Measurements from ENCODE around the gene KLRF2.

KLRF2 gene

GRCh38 chr12:9881246-9881645 is at the start of gene KLRF2:
Gene KLRF2 (plus strand): TSS chr12:9881489. CDS start chr12:9881596, 107 bp downstream.
- Histone ChIP-seq H2AFZ (ENCODE audit: low read depth, low read length) (no peak within 1 kb of the TSS), H3K4me1 (ENCODE audit: insufficient read depth, low read length) (no peaks in the 10 kb centered on the region), H3K4me3 (ENCODE audit: low read length) (no peak within 1 kb of the TSS), H3K27me3 (ENCODE audit: insufficient read depth, low read length) (no peaks in the 10 kb centered on the region), H3K36me3 (ENCODE audit: insufficient read depth, low read length) (no peaks in the 10 kb centered on the region), H3K9me3 (ENCODE audit: low read length) (no peaks in the 10 kb centered on the region)

GRCh38 chr12:9831720-9832119 is 49.6 kb upstream of the KLRF2 start:
- no peaks in the 10 kb centered on the region for H3K36me3 ChIP-seq (ENCODE audit: insufficient read depth, low read length)
- no peaks in the 10 kb centered on the region for H3K4me1 ChIP-seq (ENCODE audit: insufficient read depth, low read length)
- no peaks in the 10 kb centered on the region for H3K9me3 ChIP-seq (ENCODE audit: low read length)
- H2AFZ ChIP-seq (ENCODE audit: low read depth, low read length) = no peak overlapping the region
- no peak overlapping the region for H3K4me3 ChIP-seq (ENCODE audit: low read length)
- H3K27me3 ChIP-seq (ENCODE audit: insufficient read depth, low read length) = no peaks in the 10 kb centered on the region

GRCh38 chr12:9843407-9843806 is 37.9 kb upstream of the KLRF2 start:
- H3K4me1 ChIP-seq (ENCODE audit: insufficient read depth, low read length) = no peaks in the 10 kb centered on the region
- H2AFZ ChIP-seq (ENCODE audit: low read depth, low read length) = no peak overlapping the region
- H3K27me3 ChIP-seq (ENCODE audit: insufficient read depth, low read length) = peaks cover 2% of the 10 kb centered on the region
- no peaks in the 10 kb centered on the region for H3K36me3 ChIP-seq (ENCODE audit: insufficient read depth, low read length)
- no peak overlapping the region for H3K4me3 ChIP-seq (ENCODE audit: low read length)
- H3K9me3 ChIP-seq (ENCODE audit: low read length) = no peaks in the 10 kb centered on the region

- H2AFZ ChIP-seq (ENCODE audit: low read depth, low read length) = no peak overlapping the region
- H3K4me3 ChIP-seq (ENCODE audit: low read length) = no peak overlapping the region
- peaks cover 2% of the 10 kb centered on the region for H3K27me3 ChIP-seq (ENCODE audit: insufficient read depth, low read length)
- H3K9me3 ChIP-seq (ENCODE audit: low read length) = no peaks in the 10 kb centered on the region
- no peaks in the 10 kb centered on the region for H3K4me1 ChIP-seq (ENCODE audit: insufficient read depth, low read length)
- no peaks in the 10 kb centered on the region for H3K36me3 ChIP-seq (ENCODE audit: insufficient read depth, low read length)
Measured at GRCh38 chr12:9848899-9849298, 32.4 kb upstream of the KLRF2 start.

- Histone ChIP-seq H3K4me1 (ENCODE audit: insufficient read depth, low read length) (no peaks in the 10 kb centered on the region), H3K36me3 (ENCODE audit: insufficient read depth, low read length) (no peaks in the 10 kb centered on the region), H3K9me3 (ENCODE audit: low read length) (no peaks in the 10 kb centered on the region), H2AFZ (ENCODE audit: low read depth, low read length) (no peak overlapping the region), H3K4me3 (ENCODE audit: low read length) (no peak overlapping the region), H3K27me3 (ENCODE audit: insufficient read depth, low read length) (peaks cover 2% of the 10 kb centered on the region)
Measured at GRCh38 chr12:9851050-9851449, 30.2 kb upstream of the KLRF2 start.

- no peaks in the 10 kb centered on the region for H3K36me3 ChIP-seq (ENCODE audit: insufficient read depth, low read length)
- H3K4me1 ChIP-seq (ENCODE audit: insufficient read depth, low read length) = no peaks in the 10 kb centered on the region
- no peak overlapping the region for H3K4me3 ChIP-seq (ENCODE audit: low read length)
- H2AFZ ChIP-seq (ENCODE audit: low read depth, low read length) = no peak overlapping the region
- peaks cover 2% of the 10 kb centered on the region for H3K27me3 ChIP-seq (ENCODE audit: insufficient read depth, low read length)
- no peaks in the 10 kb centered on the region for H3K9me3 ChIP-seq (ENCODE audit: low read length)
Measured at GRCh38 chr12:9851927-9852326, 29.4 kb upstream of the KLRF2 start.

GRCh38 chr12:9856151-9856550 is 25.1 kb upstream of the KLRF2 start:
- Histone ChIP-seq H3K4me1 (ENCODE audit: insufficient read depth, low read length) (no peaks in the 10 kb centered on the region), H3K27me3 (ENCODE audit: insufficient read depth, low read length) (no peaks in the 10 kb centered on the region), H3K4me3 (ENCODE audit: low read length) (no peak overlapping the region)

GRCh38 chr12:9856894-9857293 is 24.4 kb upstream of the KLRF2 start:
- no peaks in the 10 kb centered on the region for H3K9me3 ChIP-seq (ENCODE audit: low read length)
- H3K36me3 ChIP-seq (ENCODE audit: insufficient read depth, low read length) = no peaks in the 10 kb centered on the region
- H3K27me3 ChIP-seq (ENCODE audit: insufficient read depth, low read length) = no peaks in the 10 kb centered on the region
- H2AFZ ChIP-seq (ENCODE audit: low read depth, low read length) = no peak overlapping the region
- no peak overlapping the region for H3K4me3 ChIP-seq (ENCODE audit: low read length)
- H3K4me1 ChIP-seq (ENCODE audit: insufficient read depth, low read length) = no peaks in the 10 kb centered on the region

More at GRCh38 chr12:9856151-9856550, 25.1 kb upstream of the KLRF2 start:
- H3K9me3 ChIP-seq (ENCODE audit: low read length) = no peaks in the 10 kb centered on the region
- no peaks in the 10 kb centered on the region for H3K36me3 ChIP-seq (ENCODE audit: insufficient read depth, low read length)
- no peak overlapping the region for H2AFZ ChIP-seq (ENCODE audit: low read depth, low read length)

- H3K9me3 ChIP-seq (ENCODE audit: low read length) = no peaks in the 10 kb centered on the region
Measured at GRCh38 chr12:9858135-9858534, 23.2 kb upstream of the KLRF2 start.

GRCh38 chr12:9864913-9865675 is 16.2 kb upstream of the KLRF2 start:
- Histone ChIP-seq H2AFZ (ENCODE audit: low read depth, low read length) (no peak overlapping the region), H3K4me1 (ENCODE audit: insufficient read depth, low read length) (no peaks in the 10 kb centered on the region), H3K4me3 (ENCODE audit: low read length) (no peak overlapping the region)

More at GRCh38 chr12:9858135-9858534, 23.2 kb upstream of the KLRF2 start:
- no peaks in the 10 kb centered on the region for H3K36me3 ChIP-seq (ENCODE audit: insufficient read depth, low read length)
- no peak overlapping the region for H2AFZ ChIP-seq (ENCODE audit: low read depth, low read length)
- no peaks in the 10 kb centered on the region for H3K27me3 ChIP-seq (ENCODE audit: insufficient read depth, low read length)
- no peak overlapping the region for H3K4me3 ChIP-seq (ENCODE audit: low read length)
- H3K4me1 ChIP-seq (ENCODE audit: insufficient read depth, low read length) = no peaks in the 10 kb centered on the region

GRCh38 chr12:9866860-9867269 is 14.4 kb upstream of the KLRF2 start:
- no peaks in the 10 kb centered on the region for H3K4me1 ChIP-seq (ENCODE audit: insufficient read depth, low read length)
- H3K9me3 ChIP-seq (ENCODE audit: low read length) = no peaks in the 10 kb centered on the region
- no peaks in the 10 kb centered on the region for H3K36me3 ChIP-seq (ENCODE audit: insufficient read depth, low read length)
- H3K4me3 ChIP-seq (ENCODE audit: low read length) = no peak overlapping the region
- H3K27me3 ChIP-seq (ENCODE audit: insufficient read depth, low read length) = no peaks in the 10 kb centered on the region
- H2AFZ ChIP-seq (ENCODE audit: low read depth, low read length) = no peak overlapping the region

More at GRCh38 chr12:9864913-9865675, 16.2 kb upstream of the KLRF2 start:
- Histone ChIP-seq H3K9me3 (ENCODE audit: low read length) (no peaks in the 10 kb centered on the region), H3K36me3 (ENCODE audit: insufficient read depth, low read length) (no peaks in the 10 kb centered on the region), H3K27me3 (ENCODE audit: insufficient read depth, low read length) (no peaks in the 10 kb centered on the region)

- H3K4me1 ChIP-seq (ENCODE audit: insufficient read depth, low read length) = no peaks in the 10 kb centered on the region
- no peaks in the 10 kb centered on the region for H3K27me3 ChIP-seq (ENCODE audit: insufficient read depth, low read length)
- no peaks in the 10 kb centered on the region for H3K9me3 ChIP-seq (ENCODE audit: low read length)
- no peak overlapping the region for H3K4me3 ChIP-seq (ENCODE audit: low read length)
- no peaks in the 10 kb centered on the region for H3K36me3 ChIP-seq (ENCODE audit: insufficient read depth, low read length)
- H2AFZ ChIP-seq (ENCODE audit: low read depth, low read length) = no peak overlapping the region
Measured at GRCh38 chr12:9867531-9867930, 13.8 kb upstream of the KLRF2 start.

GRCh38 chr12:9868311-9868801 is 12.9 kb upstream of the KLRF2 start:
- Histone ChIP-seq H3K9me3 (ENCODE audit: low read length) (no peaks in the 10 kb centered on the region), H3K4me3 (ENCODE audit: low read length) (no peak overlapping the region), H3K27me3 (ENCODE audit: insufficient read depth, low read length) (no peaks in the 10 kb centered on the region), H3K36me3 (ENCODE audit: insufficient read depth, low read length) (no peaks in the 10 kb centered on the region), H2AFZ (ENCODE audit: low read depth, low read length) (no peak overlapping the region), H3K4me1 (ENCODE audit: insufficient read depth, low read length) (no peaks in the 10 kb centered on the region)

- no peak overlapping the region for H2AFZ ChIP-seq (ENCODE audit: low read depth, low read length)
- H3K27me3 ChIP-seq (ENCODE audit: insufficient read depth, low read length) = no peaks in the 10 kb centered on the region
- no peaks in the 10 kb centered on the region for H3K9me3 ChIP-seq (ENCODE audit: low read length)
- H3K4me3 ChIP-seq (ENCODE audit: low read length) = no peak overlapping the region
- no peaks in the 10 kb centered on the region for H3K4me1 ChIP-seq (ENCODE audit: insufficient read depth, low read length)
- no peaks in the 10 kb centered on the region for H3K36me3 ChIP-seq (ENCODE audit: insufficient read depth, low read length)
Measured at GRCh38 chr12:9868951-9869306, 12.4 kb upstream of the KLRF2 start.

All from neuron (in vitro differentiated cells).